Cerebellar cortex (tissue), 1 donor: ENCODE results near the gene KIFC3.
"Not testable (repeated sequence)": the region's sequence is repeated elsewhere in the genome, so short reads cannot be mapped to it uniquely, and the experiment has no call there.

Experiments
- DNase-seq: peaks from one replicate; pipeline ENCODE4 v3.0.0-alpha.2; 2015; ENCODE audit warnings: low spot score

KIFC3 gene

GRCh38 chr16:57785924-57786323 lies 16.4 kb downstream of the KIFC3 start:
- DNase-seq = no peak

GRCh38 chr16:57785385-57785784 lies 16.9 kb downstream of the KIFC3 start:
- DNase-seq = no peak

GRCh38 chr16:57784334-57784733 lies 18.0 kb downstream of the KIFC3 start:
- DNase-seq = no peak

- no peak for DNase-seq
These were observed 18.4 kb downstream of the KIFC3 start for GRCh38 chr16:57783883-57784282.

- DNase-seq = no peak
These were observed 19.2 kb downstream of the KIFC3 start for GRCh38 chr16:57783116-57783515.

GRCh38 chr16:57782607-57783055 lies 19.7 kb downstream of the KIFC3 start:
- not testable (repeated sequence) for DNase-seq

- DNase-seq = no peak
These were observed 20.3 kb downstream of the KIFC3 start for GRCh38 chr16:57781741-57782606.

- DNase-seq = no peak
These were observed 20.9 kb downstream of the KIFC3 start for GRCh38 chr16:57781349-57781740.

GRCh38 chr16:57779836-57780235 lies 22.5 kb downstream of the KIFC3 start:
- DNase-seq = not testable (repeated sequence)

- DNase-seq = no peak
These were observed 23.6 kb downstream of the KIFC3 start for GRCh38 chr16:57778658-57779057.

GRCh38 chr16:57775661-57776469 lies 26.4 kb downstream of the KIFC3 start:
- peak; percentile 35 for DNase-seq

- no peak for DNase-seq
These were observed 27.5 kb downstream of the KIFC3 start for GRCh38 chr16:57774705-57775285.

- DNase-seq = no peak
These were observed 28.5 kb downstream of the KIFC3 start for GRCh38 chr16:57773655-57774295.

GRCh38 chr16:57773019-57773418 lies 29.3 kb downstream of the KIFC3 start:
- no peak for DNase-seq

- no peak for DNase-seq
These were observed 31.0 kb downstream of the KIFC3 start for GRCh38 chr16:57771141-57771785.

GRCh38 chr16:57770361-57770760 lies 31.9 kb downstream of the KIFC3 start:
- DNase-seq = no peak

GRCh38 chr16:57769541-57770145 lies 32.6 kb downstream of the KIFC3 start:
- no peak for DNase-seq

- DNase-seq = no peak
These were observed 35.5 kb downstream of the KIFC3 start for GRCh38 chr16:57766714-57767348.

GRCh38 chr16:57765160-57765728 lies 37.0 kb downstream of the KIFC3 start:
- no peak for DNase-seq
